BE2C (cell line): ENCODE data around the gene MUC4.

Source experiments
- DNase-seq: peaks from one replicate; pipeline ENCODE4 v3.0.0-alpha.2; 2020
- H3K27me3 ChIP-seq: fragments of 250-450 bp; sonication (Bioruptor Pico); 2 replicates; pipeline ENCODE4 v1.5.1; 2020; ENCODE audit warnings: mild to moderate bottlenecking
- H3K36me3 ChIP-seq: fragments of 250-450 bp; sonication (Bioruptor Pico); 2 replicates; pipeline ENCODE4 v1.5.1; 2020; ENCODE audit warnings: mild to moderate bottlenecking
- H3K4me1 ChIP-seq: fragments of 250-450 bp; sonication (Bioruptor Pico); 2 replicates; pipeline ENCODE4 v1.5.1; 2020
- H3K4me3 ChIP-seq: 2 replicates; pipeline ENCODE4 v1.5.1; 2011; ENCODE audit warnings: low read depth, low read length
- H3K9me3 ChIP-seq: fragments of 250-450 bp; sonication (Bioruptor Pico); 2 replicates; pipeline ENCODE4 v1.5.1; 2020
- TF ChIP-seq, protein P1 (sequence below): IDR thresholded peaks from 2 replicates; pipeline ENCODE4 v1.5.1; 2012; ENCODE audit warnings: mild to moderate bottlenecking, low read depth, low read length

MUC4 gene

DNA sequence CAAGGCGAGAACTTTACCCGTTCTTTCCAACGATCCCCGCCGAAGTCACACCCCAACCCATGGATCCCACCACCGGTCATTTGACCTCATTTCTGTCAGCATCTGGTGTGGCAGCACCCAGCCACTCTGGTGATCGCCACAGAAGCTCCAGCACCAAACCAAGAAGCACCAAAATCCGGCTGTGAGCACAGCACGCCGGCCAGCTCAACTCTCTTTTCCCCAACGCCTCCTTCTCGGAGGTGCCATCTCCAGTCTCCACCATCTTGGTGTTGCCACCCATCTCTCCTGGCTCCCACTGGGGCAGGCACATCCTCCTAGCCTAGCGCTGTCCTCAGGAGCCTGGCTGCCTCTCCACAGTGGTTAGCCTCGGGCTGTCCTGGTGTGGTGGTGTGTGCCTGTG lies 6.5 kb downstream of the MUC4 start:
- Histone ChIP-seq H3K4me1 (0 out of 2 replicates have a peak, but pooled peaks cover 6% of the 10 kb centered on the region), H3K36me3 (no peaks in the 10 kb centered on the region), H3K9me3 (no peaks in the 10 kb centered on the region), H3K27me3 (no peaks in the 10 kb centered on the region; the same call in 1 of the 2 replicates), H3K4me3 (no peak overlapping the region)
- TF ChIP-seq, protein P1, sequence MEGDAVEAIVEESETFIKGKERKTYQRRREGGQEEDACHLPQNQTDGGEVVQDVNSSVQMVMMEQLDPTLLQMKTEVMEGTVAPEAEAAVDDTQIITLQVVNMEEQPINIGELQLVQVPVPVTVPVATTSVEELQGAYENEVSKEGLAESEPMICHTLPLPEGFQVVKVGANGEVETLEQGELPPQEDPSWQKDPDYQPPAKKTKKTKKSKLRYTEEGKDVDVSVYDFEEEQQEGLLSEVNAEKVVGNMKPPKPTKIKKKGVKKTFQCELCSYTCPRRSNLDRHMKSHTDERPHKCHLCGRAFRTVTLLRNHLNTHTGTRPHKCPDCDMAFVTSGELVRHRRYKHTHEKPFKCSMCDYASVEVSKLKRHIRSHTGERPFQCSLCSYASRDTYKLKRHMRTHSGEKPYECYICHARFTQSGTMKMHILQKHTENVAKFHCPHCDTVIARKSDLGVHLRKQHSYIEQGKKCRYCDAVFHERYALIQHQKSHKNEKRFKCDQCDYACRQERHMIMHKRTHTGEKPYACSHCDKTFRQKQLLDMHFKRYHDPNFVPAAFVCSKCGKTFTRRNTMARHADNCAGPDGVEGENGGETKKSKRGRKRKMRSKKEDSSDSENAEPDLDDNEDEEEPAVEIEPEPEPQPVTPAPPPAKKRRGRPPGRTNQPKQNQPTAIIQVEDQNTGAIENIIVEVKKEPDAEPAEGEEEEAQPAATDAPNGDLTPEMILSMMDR = no peak
- no peak for DNase-seq

DNA sequence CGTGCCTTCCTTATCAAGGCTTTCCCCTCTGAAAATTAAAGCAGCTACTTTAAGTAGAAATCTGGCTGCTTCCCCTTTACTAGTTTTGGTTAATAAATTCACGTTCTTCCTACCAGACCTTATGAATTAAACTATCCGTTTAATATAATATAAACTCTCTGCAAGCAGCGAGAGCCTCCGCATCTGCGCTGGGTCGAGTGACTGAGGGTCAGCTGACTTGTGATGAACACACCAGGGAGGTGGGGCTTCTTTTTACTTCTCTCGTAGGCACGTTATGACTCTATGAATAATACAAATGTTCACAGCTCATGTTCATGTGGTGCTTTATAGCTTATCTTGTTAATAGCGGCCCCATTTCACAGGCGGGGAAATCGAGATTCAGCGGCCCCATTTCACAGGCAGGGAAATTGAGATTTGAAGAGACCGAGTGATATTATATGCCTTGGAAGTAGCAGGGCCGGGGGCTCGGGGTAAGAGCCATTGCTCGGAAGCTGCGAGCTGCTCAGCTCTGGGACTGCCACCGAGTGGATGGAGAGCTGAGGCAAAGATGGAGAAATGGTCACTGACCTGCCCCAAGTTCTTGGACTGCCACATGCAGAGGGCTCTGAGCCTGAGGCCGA lies 8.3 kb downstream of the MUC4 start:
- Histone ChIP-seq H3K4me1 (no peaks in the 10 kb centered on the region), H3K27me3 (no peaks in the 10 kb centered on the region; the same call in 1 of the 2 replicates)

DNA sequence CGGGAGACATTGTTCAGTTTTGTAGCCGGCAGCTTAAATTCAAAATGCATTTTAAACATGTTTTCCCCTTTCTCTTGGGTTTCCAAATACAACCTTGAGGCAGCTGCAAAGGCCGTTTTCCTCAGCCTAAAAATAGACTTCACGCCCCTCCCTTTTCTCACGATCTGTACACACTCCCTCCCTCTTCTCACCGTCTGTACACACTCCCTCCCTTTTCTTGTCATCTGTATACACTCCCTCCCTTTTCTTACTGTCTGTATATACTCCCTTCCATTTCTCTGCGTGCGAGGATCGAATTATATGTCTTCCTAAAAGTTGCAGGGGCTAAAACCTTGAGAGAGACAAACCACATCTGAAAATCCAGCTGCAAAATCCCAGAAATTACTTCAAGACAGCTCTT lies 8.9 kb downstream of the MUC4 start:
- TF ChIP-seq, protein P1 = no peak
- Histone ChIP-seq H3K4me3 (no peak overlapping the region), H3K4me1 (no peaks in the 10 kb centered on the region), H3K36me3 (no peaks in the 10 kb centered on the region), H3K27me3 (no peaks in the 10 kb centered on the region; the same call in 1 of the 2 replicates), H3K9me3 (no peaks in the 10 kb centered on the region)
- DNase-seq = no peak

More for the DNA sequence above, 8.3 kb downstream of the MUC4 start:
- H3K9me3 ChIP-seq = no peaks in the 10 kb centered on the region
- TF ChIP-seq, protein P1 = no peak
- H3K4me3 ChIP-seq = no peak overlapping the region
- DNase-seq = no peak
- H3K36me3 ChIP-seq = no peaks in the 10 kb centered on the region

DNA sequence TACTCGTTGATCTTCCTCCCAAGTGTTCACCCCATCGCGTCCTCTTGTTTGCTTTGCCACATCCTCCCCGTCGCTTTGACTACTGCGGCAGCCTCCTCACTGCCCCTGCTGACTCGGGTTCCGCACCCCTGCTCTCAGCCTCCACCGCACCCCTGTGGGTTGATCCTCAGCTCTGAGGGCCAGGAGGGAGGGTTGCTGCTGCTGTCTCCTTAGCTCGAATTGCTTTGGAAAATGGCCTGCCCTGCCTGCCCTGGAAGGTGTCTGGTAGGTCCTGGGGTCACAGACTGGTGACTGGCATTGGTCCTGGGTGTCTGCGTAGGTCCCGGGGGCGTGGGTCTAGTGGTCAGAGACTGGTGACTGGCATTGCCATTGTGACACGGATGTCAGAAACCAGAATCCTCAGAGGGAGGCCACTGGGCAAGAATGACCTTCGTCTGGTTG lies 9.4 kb downstream of the MUC4 start:
- TF ChIP-seq, protein P1 = no peak
- H3K4me3 ChIP-seq = no peak overlapping the region
- DNase-seq = no peak

DNA sequence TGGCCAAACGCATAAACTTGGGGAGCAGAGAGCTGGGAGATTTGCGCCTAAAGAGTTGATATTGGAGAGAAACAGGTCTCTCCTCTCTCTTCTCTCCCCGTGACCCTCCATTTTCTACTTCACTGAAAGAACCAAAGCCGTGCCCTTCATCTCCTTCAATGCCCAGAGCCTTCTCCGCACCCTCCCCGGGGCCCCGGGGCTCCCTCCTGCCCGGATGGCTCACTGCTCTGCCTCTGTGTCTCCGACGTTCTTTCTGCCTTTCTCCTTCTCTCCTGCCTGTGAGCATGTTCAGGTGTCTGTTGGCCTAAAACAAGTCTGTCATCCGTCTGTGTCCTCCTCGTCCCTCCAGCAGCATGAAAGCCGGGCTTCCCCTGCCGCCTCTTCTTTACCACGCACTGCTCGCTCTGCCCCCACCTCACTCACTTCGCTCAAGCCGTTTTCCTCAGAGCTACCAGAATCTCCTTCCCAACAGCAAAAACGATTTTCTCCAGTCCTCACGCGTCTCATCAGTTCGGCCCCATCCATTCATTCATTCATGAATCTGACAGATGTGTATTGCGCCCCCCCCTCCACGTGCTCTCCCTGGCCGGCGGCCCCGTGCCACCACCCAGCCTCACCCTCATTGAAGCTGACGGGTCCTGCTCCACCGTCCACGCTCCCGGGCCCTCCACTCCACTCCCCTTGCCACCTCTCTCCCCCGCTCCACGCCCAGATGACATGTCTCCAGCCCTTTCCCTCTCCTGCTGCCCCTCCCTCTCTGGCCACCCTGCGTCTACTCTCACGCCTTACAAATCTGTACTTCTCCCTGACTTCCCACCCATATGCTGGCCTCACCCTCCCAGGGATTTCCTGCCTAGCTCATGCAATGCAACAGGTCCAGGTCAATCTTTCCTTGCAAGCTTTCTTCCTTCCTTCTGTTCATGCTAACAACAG lies 10.2 kb downstream of the MUC4 start:
- H3K4me3 ChIP-seq = no peak overlapping the region
- H3K9me3 ChIP-seq = no peaks in the 10 kb centered on the region
- H3K27me3 ChIP-seq = no peaks in the 10 kb centered on the region; the same call in 1 of the 2 replicates
- no peaks in the 10 kb centered on the region for H3K36me3 ChIP-seq
- no peak for DNase-seq
- TF ChIP-seq, protein P1 = no peak
- H3K4me1 ChIP-seq = no peaks in the 10 kb centered on the region

More for the DNA sequence above, 9.4 kb downstream of the MUC4 start:
- Histone ChIP-seq H3K36me3 (no peaks in the 10 kb centered on the region), H3K9me3 (no peaks in the 10 kb centered on the region), H3K27me3 (no peaks in the 10 kb centered on the region; the same call in 1 of the 2 replicates), H3K4me1 (no peaks in the 10 kb centered on the region)
